Prostate gland (tissue), 2 donors: Measurements from ENCODE around the gene CAPN13.

ENCODE experiments used
- POLR2A ChIP-seq: fragments of 450-650 bp; IDR thresholded peaks from one replicate; pipeline ENCODE4 v1.6.1; 2016; ENCODE audit warnings: antibody characterized with exemption, mild to moderate bottlenecking
- POLR2AphosphoS5 ChIP-seq: sonication (generic); formaldehyde crosslinking; IDR thresholded peaks from one replicate; pipeline ENCODE4 v1.6.1; 2017; ENCODE audit warnings: antibody characterized with exemption
- TF ChIP-seq, protein P1 (sequence below), 4 experiments: fragments of 200-600 bp in 2 of 4; fragments of 450-650 bp in 2 of 4; sonication (generic) in 2 of 4; IDR thresholded peaks; 1 replicate in 3 of 4; 2 replicates in 1 of 4; pipeline ENCODE4 v1.5.1; 2016 to 2019; ENCODE audit warnings: antibody characterized with exemption in 4 of 4, mild to moderate bottlenecking in 2 of 4, moderate library complexity in 2 of 4

GRCh38 chr2:30796699-30797098, 10.5 kb downstream of the CAPN13 start:
- TF ChIP-seq, protein P1, sequence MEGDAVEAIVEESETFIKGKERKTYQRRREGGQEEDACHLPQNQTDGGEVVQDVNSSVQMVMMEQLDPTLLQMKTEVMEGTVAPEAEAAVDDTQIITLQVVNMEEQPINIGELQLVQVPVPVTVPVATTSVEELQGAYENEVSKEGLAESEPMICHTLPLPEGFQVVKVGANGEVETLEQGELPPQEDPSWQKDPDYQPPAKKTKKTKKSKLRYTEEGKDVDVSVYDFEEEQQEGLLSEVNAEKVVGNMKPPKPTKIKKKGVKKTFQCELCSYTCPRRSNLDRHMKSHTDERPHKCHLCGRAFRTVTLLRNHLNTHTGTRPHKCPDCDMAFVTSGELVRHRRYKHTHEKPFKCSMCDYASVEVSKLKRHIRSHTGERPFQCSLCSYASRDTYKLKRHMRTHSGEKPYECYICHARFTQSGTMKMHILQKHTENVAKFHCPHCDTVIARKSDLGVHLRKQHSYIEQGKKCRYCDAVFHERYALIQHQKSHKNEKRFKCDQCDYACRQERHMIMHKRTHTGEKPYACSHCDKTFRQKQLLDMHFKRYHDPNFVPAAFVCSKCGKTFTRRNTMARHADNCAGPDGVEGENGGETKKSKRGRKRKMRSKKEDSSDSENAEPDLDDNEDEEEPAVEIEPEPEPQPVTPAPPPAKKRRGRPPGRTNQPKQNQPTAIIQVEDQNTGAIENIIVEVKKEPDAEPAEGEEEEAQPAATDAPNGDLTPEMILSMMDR (IDR thresholded peaks at IDR 0.05) = no peak
- no peak for TF ChIP-seq POLR2A
- TF ChIP-seq POLR2AphosphoS5 = peak; percentile 42
